Nephron progenitor cell (in vitro differentiated cells): Measurements from ENCODE around the gene SH3BGRL2.

Experiments used
- DNase-seq: peaks from one replicate; pipeline ENCODE4 v3.0.0; 2021
- H3K27ac Mint-ChIP-seq: 2 replicates; pipeline ENCODE4 v1.8.0; 2021; ENCODE audit warnings: mild to moderate bottlenecking, moderate library complexity, mixed read lengths
- H3K27me3 Mint-ChIP-seq: 2 replicates; pipeline ENCODE4 v1.8.0; 2021; ENCODE audit warnings: mild to moderate bottlenecking, low read depth, mixed read lengths; ENCODE audit not compliant: poor library complexity
- H3K36me3 Mint-ChIP-seq: 2 replicates; pipeline ENCODE4 v1.8.0; 2021; ENCODE audit warnings: low read depth, mixed read lengths
- H3K4me1 Mint-ChIP-seq: 2 replicates; pipeline ENCODE4 v1.8.0; 2021; ENCODE audit warnings: mixed read lengths
- H3K4me3 Mint-ChIP-seq: 2 replicates; pipeline ENCODE4 v1.8.0; 2021; ENCODE audit warnings: mild to moderate bottlenecking, moderate library complexity, mixed read lengths
- H3K9me3 Mint-ChIP-seq: 2 replicates; pipeline ENCODE4 v1.8.0; 2021; ENCODE audit warnings: mild to moderate bottlenecking, moderate library complexity, mixed read lengths
- TF ChIP-seq, protein P1 (sequence below): fragments of 200-600 bp; sonication (generic); IDR thresholded peaks from 2 replicates; pipeline ENCODE4 v1.5.0; 2021; ENCODE audit warnings: antibody characterized with exemption

SH3BGRL2 gene

GRCh38 chr6:79699606-79700005 lies 68.5 kb downstream of the SH3BGRL2 start:
- H3K9me3 Mint-ChIP-seq = no peaks in the 10 kb centered on the region
- TF ChIP-seq, protein P1, sequence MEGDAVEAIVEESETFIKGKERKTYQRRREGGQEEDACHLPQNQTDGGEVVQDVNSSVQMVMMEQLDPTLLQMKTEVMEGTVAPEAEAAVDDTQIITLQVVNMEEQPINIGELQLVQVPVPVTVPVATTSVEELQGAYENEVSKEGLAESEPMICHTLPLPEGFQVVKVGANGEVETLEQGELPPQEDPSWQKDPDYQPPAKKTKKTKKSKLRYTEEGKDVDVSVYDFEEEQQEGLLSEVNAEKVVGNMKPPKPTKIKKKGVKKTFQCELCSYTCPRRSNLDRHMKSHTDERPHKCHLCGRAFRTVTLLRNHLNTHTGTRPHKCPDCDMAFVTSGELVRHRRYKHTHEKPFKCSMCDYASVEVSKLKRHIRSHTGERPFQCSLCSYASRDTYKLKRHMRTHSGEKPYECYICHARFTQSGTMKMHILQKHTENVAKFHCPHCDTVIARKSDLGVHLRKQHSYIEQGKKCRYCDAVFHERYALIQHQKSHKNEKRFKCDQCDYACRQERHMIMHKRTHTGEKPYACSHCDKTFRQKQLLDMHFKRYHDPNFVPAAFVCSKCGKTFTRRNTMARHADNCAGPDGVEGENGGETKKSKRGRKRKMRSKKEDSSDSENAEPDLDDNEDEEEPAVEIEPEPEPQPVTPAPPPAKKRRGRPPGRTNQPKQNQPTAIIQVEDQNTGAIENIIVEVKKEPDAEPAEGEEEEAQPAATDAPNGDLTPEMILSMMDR = no peak
- no peaks in the 10 kb centered on the region for H3K27me3 Mint-ChIP-seq
- H3K36me3 Mint-ChIP-seq = peaks cover 9% of the 10 kb centered on the region
- no peak for DNase-seq
- H3K4me1 Mint-ChIP-seq = peaks cover 10% of the 10 kb centered on the region
- no peak overlapping the region for H3K27ac Mint-ChIP-seq
- H3K4me3 Mint-ChIP-seq = no peak overlapping the region

DNA sequence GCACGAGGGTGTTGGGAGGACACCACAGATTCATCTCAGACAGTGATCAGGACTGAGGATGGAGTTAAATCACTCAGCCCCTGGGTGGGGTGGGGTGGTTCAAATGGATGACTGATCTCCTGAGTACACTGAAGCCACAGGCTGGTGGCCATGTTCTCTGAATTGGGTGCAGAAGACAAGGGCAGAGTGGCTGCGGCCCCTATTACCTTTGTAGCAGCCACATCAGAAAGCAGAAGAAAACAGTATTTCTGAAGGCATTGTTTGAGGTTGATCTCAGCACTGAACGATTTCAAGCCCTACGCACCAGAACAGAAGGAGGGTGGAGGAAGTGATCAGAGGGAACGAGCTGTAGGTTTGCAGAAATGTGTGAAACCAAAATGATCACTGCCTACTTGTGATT lies 71.6 kb downstream of the SH3BGRL2 start:
- Mint-ChIP-seq H3K36me3 (peaks cover 10% of the 10 kb centered on the region), H3K4me3 (no peak overlapping the region), H3K27me3 (no peaks in the 10 kb centered on the region), H3K9me3 (no peaks in the 10 kb centered on the region), H3K4me1 (peaks cover 6% of the 10 kb centered on the region), H3K27ac (no peak overlapping the region)
- TF ChIP-seq, protein P1 = no peak
- no peak for DNase-seq

- Mint-ChIP-seq H3K4me1 (peaks cover 15% of the 10 kb centered on the region), H3K36me3 (peaks cover 10% of the 10 kb centered on the region), H3K9me3 (no peaks in the 10 kb centered on the region), H3K4me3 (no peak overlapping the region), H3K27me3 (no peaks in the 10 kb centered on the region), H3K27ac (no peak overlapping the region)
- DNase-seq = no peak
- TF ChIP-seq, protein P1 = no peak
These were observed 73.1 kb downstream of the SH3BGRL2 start for GRCh38 chr6:79704200-79704599.

GRCh38 chr6:79705456-79705995 lies 74.4 kb downstream of the SH3BGRL2 start:
- Mint-ChIP-seq H3K4me1 (peaks cover 15% of the 10 kb centered on the region), H3K27me3 (peaks cover 3% of the 10 kb centered on the region), H3K36me3 (peaks cover 5% of the 10 kb centered on the region), H3K9me3 (no peaks in the 10 kb centered on the region), H3K27ac (no peak overlapping the region), H3K4me3 (no peak overlapping the region)
- TF ChIP-seq, protein P1 = no peak
- no peak for DNase-seq

DNA sequence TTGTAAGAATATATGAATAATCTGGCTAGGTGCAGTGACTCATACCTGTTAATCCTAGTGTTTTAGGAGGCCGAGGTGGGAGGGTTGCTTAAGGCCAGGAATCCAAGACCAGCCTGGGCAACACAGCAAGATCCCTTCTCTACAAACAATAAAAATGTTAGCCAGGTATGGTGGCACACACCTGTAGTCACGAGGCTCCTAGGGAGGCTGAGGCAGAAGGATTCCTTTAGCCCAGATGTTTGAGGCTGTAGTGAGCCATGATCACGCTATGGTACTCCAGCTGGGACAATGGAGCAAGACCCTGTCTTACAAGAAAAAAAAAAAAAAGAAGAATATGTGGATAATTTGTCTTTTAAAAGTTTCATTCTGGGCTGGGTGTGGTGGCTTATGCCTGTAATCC lies 75.4 kb downstream of the SH3BGRL2 start:
- Mint-ChIP-seq H3K4me3 (no peak overlapping the region), H3K27ac (no peak overlapping the region), H3K9me3 (no peaks in the 10 kb centered on the region), H3K36me3 (peaks cover 5% of the 10 kb centered on the region), H3K27me3 (peaks cover 3% of the 10 kb centered on the region), H3K4me1 (peaks cover 15% of the 10 kb centered on the region)
- TF ChIP-seq, protein P1 = no peak
- no peak for DNase-seq

GRCh38 chr6:79707621-79708020 lies 76.5 kb downstream of the SH3BGRL2 start:
- DNase-seq = no peak
- Mint-ChIP-seq H3K36me3 (peaks cover 5% of the 10 kb centered on the region), H3K9me3 (no peaks in the 10 kb centered on the region), H3K4me3 (no peak overlapping the region), H3K4me1 (peaks cover 11% of the 10 kb centered on the region), H3K27me3 (peaks cover 3% of the 10 kb centered on the region), H3K27ac (no peak overlapping the region)
- TF ChIP-seq, protein P1 = no peak
